Upper lobe of right lung (tissue), 1 donor: ENCODE results near the gene GRB2. TPM values are rescaled to one million over a fixed set of nuclear protein-coding genes. Genes with fewer than 3 reads are reported as not detected.

ENCODE experiments used
- ATAC-seq: fragments of 200-7000 bp; cut with Tn5 transposase; one replicate; pipeline ENCODE4 v1.9.1; 2020; ENCODE audit warnings: mild to moderate bottlenecking, moderate library complexity
- DNase-seq: peaks from one replicate; pipeline ENCODE4 v3.0.0-alpha.2; 2020
- H3K27ac ChIP-seq: fragments of 200-600 bp; one replicate; pipeline ENCODE4 v1.8.0; 2022
- H3K27me3 ChIP-seq: fragments of 200-600 bp; one replicate; pipeline ENCODE4 v1.8.0; 2022; ENCODE audit warnings: mild to moderate bottlenecking
- H3K36me3 ChIP-seq: fragments of 200-600 bp; one replicate; pipeline ENCODE4 v1.8.0; 2022
- H3K4me1 ChIP-seq: fragments of 200-600 bp; one replicate; pipeline ENCODE4 v1.8.0; 2022
- H3K4me3 ChIP-seq: fragments of 200-600 bp; one replicate; pipeline ENCODE4 v1.8.0; 2022; ENCODE audit warnings: mild to moderate bottlenecking
- H3K9me3 ChIP-seq: fragments of 200-600 bp; one replicate; pipeline ENCODE4 v1.8.0; 2022
- CTCF ChIP-seq: fragments of 200-600 bp; IDR thresholded peaks from one replicate; pipeline ENCODE4 v1.8.0; 2022; ENCODE audit warnings: antibody characterized with exemption
- intact Hi-C: fragments of 100-400 bp; cut with DNase I; formaldehyde crosslinking; loops from one replicate; pipeline ENCODE4 v1.11.0; 2022
- total RNA-seq: library from RNA; stranded (reverse); fragmentation: NEBNext Ultra II Directional; extraction: Animal tissue kit (Norgen Biotek cat#: 25700); gene quantifications from one replicate; pipeline ENCODE4 v1.2.1, GENCODE V29; 2021
- donor health status: DM: no; HTN: yes; CAD: no; lungs with severe emphysema.

Gene GRB2
- total RNA-seq, 1 donor from 2014 or later, result 139 TPM

- Histone ChIP-seq H3K27ac (no peak overlapping the region), H3K4me1 (peaks cover 8% of the 10 kb centered on the region), H3K27me3 (no peaks in the 10 kb centered on the region), H3K9me3 (no peaks in the 10 kb centered on the region), H3K4me3 (no peak overlapping the region), H3K36me3 (peaks cover 43% of the 10 kb centered on the region)
- intact Hi-C loops, result no loop called here
- DNase-seq (no peak), ATAC-seq (no peak)
- no peak for TF ChIP-seq CTCF
These were observed 87.8 kb downstream of the GRB2 start for GRCh38 chr17:75317671-75318070.

- Histone ChIP-seq H3K27me3 (no peaks in the 10 kb centered on the region), H3K36me3 (peaks cover 36% of the 10 kb centered on the region), H3K27ac (no peak overlapping the region), H3K4me3 (no peak overlapping the region), H3K9me3 (no peaks in the 10 kb centered on the region), H3K4me1 (peaks cover 9% of the 10 kb centered on the region)
- intact Hi-C loops, result no loop called here
- ATAC-seq (no peak), DNase-seq (no peak)
- no peak for TF ChIP-seq CTCF
These were observed 89.2 kb downstream of the GRB2 start for GRCh38 chr17:75316253-75316652.

- ATAC-seq, result peak; percentile 60
- no peak overlapping the region for H3K27ac ChIP-seq
- no peak overlapping the region for H3K4me3 ChIP-seq
- intact Hi-C loops, result no loop called here
- DNase-seq, result no peak
- H3K27me3 ChIP-seq, result no peaks in the 10 kb centered on the region
- peaks cover 9% of the 10 kb centered on the region for H3K4me1 ChIP-seq
- TF ChIP-seq CTCF, result no peak
- H3K9me3 ChIP-seq, result no peaks in the 10 kb centered on the region
- peaks cover 30% of the 10 kb centered on the region for H3K36me3 ChIP-seq
These were observed 89.8 kb downstream of the GRB2 start for GRCh38 chr17:75315541-75316243.

- no peaks in the 10 kb centered on the region for H3K27me3 ChIP-seq
- ATAC-seq (peak; percentile 73), DNase-seq (peak; percentile 72)
- H3K36me3 ChIP-seq, result peaks cover 17% of the 10 kb centered on the region
- H3K4me3 ChIP-seq, result no peak overlapping the region
- peaks cover 19% of the 10 kb centered on the region for H3K4me1 ChIP-seq
- intact Hi-C loops, result no loop called here
- peak overlapping the region; percentile 42 for H3K27ac ChIP-seq
- TF ChIP-seq CTCF, result no peak
- no peaks in the 10 kb centered on the region for H3K9me3 ChIP-seq
These were observed 91.4 kb downstream of the GRB2 start for GRCh38 chr17:75313941-75314551.

- H3K4me1 ChIP-seq, result peaks cover 24% of the 10 kb centered on the region
- intact Hi-C loops, result no loop called here
- TF ChIP-seq CTCF, result no peak
- peak; percentile 76 for ATAC-seq
- H3K36me3 ChIP-seq, result no peaks in the 10 kb centered on the region
- no peaks in the 10 kb centered on the region for H3K27me3 ChIP-seq
- no peak for DNase-seq
- H3K9me3 ChIP-seq, result no peaks in the 10 kb centered on the region
- H3K4me3 ChIP-seq, result no peak overlapping the region
- H3K27ac ChIP-seq, result peak overlapping the region; percentile 60
These were observed 96.5 kb downstream of the GRB2 start for GRCh38 chr17:75308732-75309629.
